ENCODE measurements around the gene LACTB.
"Not testable (repeated sequence)": the region's sequence is repeated elsewhere in the genome, so short reads cannot be mapped to it uniquely, and the experiment has no call there.

DNA sequence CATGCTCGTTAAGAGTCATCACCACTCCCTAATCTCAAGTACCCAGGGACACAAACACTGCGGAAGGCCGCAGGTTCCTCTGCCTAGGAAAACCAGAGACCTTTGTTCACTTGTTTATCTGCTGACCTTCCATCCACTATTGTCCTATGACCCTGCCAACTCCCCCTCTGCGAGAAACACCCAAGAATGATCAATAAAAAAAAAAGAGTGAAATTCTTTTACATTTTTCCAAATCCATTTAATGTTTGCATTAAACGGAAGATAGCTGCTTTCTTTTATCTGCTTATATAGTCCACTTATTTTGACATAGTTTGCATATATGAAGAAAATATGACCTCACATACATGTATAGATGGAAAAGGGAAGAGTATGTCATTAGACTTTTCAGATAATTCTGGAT, 22.1 kb upstream of the LACTB start:
- TF ChIP-seq CTCF, POLR2A (IDR thresholded peaks at IDR 0.05): not testable (repeated sequence)
